Tibial nerve (tissue), 4 donors: ENCODE results near the gene SLC38A1.

ENCODE experiments used
- CTCF ChIP-seq, 5 experiments: fragments of 200-600 bp in 3 of 5; fragments of 450-650 bp in 2 of 5; sonication (generic) in 3 of 5; IDR thresholded peaks; one replicate each; pipeline ENCODE4 v1.5.1; 2016 to 2019; ENCODE audit warnings: antibody characterized with exemption in 5 of 5, mild to moderate bottlenecking in 3 of 5, moderate library complexity in 2 of 5
- EP300 ChIP-seq, 2 donors: sonication (generic); formaldehyde crosslinking; IDR thresholded peaks; one replicate each; pipeline ENCODE4 v1.6.1; 2017; ENCODE audit warnings: antibody characterized with exemption in 2 of 2, mild to moderate bottlenecking in 1 of 2
- POLR2A ChIP-seq, 2 donors: fragments of 450-650 bp; IDR thresholded peaks; one replicate each; pipeline ENCODE4 v1.6.1; 2017; ENCODE audit warnings: antibody characterized with exemption in 2 of 2, mild to moderate bottlenecking in 2 of 2, moderate library complexity in 2 of 2

GRCh38 chr12:46152456-46152855 is 116.4 kb downstream of the SLC38A1 start:
- TF ChIP-seq POLR2A (IDR thresholded peaks at IDR 0.05), result no peak
- no peak for TF ChIP-seq CTCF (IDR thresholded peaks at IDR 0.05)
- TF ChIP-seq EP300 (IDR thresholded peaks at IDR 0.05), result no peak
